Measurements from ENCODE around the gene FUT2. TPM values are rescaled to one million over a fixed set of nuclear protein-coding genes. Genes with fewer than 3 reads are reported as not detected.

FUT2 gene
- total RNA-seq, result under 1 TPM in 1 of 4 donors, not detected in 3; 0.44 TPM

DNA sequence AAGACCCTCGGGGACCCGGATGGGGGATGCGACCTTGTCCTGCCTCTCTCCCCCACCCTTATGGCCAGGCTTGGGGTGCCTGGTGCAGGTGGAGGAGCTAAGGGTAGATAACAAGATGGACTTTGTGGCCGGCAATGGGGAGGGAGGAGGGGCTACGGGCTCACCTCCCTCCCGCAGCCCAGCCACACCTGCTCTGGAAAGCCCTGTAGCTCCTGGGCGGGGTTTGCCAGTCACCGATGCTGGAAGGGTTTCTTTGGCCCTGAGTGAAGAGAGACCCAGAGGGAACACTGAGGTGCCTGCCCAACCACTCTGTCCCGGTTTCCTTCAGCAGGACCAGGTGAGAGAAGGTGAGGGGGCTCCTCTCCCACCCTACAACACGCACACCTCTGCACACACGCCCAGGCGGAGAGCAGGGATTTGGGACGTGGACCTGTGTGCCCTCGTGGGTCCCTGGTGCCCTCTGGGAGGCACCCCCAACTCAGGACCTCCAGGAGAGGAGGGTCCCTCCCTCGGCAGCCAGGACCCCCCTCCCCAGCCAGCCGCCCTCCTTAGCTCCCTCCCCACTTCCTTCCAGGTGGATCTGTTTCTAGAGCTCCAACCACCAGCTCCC is at the start of gene FUT2:
Gene FUT2 (plus strand): TSS at position 229 of the 610 bp plus-strand sequence. CDS start 6,986 bp downstream, outside the sequence.
- Histone ChIP-seq H3K27me3 (peaks cover 0 to 21% of the 10 kb centered on the region in 2 donors), H3K9me3 (no peaks in the 10 kb centered on the region), H3K4me3 (peak within 1 kb of the TSS in 3 of 4 donors; percentile 4 to 20 (median 17)), H3K4me1 (peaks cover 0 to 12% (median 2%) of the 10 kb centered on the region in 4 donors), H3K36me3 (peaks cover 0 to 14% (median 0%) of the 10 kb centered on the region in 3 donors), H3K27ac (peak within 1 kb of the TSS in 1 of 4 donors; percentile 68)
- WGBS, 2 donors, result 42 to 45% methylated on average over 13 to 16 of the region's 16 CpGs
- DNase-seq (ENCODE audit: low spot score in 2 of 2), result no peak
- no peak for TF ChIP-seq EP300 (IDR thresholded peaks at IDR 0.05)
- TF ChIP-seq, protein P1, sequence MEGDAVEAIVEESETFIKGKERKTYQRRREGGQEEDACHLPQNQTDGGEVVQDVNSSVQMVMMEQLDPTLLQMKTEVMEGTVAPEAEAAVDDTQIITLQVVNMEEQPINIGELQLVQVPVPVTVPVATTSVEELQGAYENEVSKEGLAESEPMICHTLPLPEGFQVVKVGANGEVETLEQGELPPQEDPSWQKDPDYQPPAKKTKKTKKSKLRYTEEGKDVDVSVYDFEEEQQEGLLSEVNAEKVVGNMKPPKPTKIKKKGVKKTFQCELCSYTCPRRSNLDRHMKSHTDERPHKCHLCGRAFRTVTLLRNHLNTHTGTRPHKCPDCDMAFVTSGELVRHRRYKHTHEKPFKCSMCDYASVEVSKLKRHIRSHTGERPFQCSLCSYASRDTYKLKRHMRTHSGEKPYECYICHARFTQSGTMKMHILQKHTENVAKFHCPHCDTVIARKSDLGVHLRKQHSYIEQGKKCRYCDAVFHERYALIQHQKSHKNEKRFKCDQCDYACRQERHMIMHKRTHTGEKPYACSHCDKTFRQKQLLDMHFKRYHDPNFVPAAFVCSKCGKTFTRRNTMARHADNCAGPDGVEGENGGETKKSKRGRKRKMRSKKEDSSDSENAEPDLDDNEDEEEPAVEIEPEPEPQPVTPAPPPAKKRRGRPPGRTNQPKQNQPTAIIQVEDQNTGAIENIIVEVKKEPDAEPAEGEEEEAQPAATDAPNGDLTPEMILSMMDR (IDR thresholded peaks at IDR 0.05), result no peak
- TF ChIP-seq POLR2A (IDR thresholded peaks at IDR 0.05), result no peak

DNA sequence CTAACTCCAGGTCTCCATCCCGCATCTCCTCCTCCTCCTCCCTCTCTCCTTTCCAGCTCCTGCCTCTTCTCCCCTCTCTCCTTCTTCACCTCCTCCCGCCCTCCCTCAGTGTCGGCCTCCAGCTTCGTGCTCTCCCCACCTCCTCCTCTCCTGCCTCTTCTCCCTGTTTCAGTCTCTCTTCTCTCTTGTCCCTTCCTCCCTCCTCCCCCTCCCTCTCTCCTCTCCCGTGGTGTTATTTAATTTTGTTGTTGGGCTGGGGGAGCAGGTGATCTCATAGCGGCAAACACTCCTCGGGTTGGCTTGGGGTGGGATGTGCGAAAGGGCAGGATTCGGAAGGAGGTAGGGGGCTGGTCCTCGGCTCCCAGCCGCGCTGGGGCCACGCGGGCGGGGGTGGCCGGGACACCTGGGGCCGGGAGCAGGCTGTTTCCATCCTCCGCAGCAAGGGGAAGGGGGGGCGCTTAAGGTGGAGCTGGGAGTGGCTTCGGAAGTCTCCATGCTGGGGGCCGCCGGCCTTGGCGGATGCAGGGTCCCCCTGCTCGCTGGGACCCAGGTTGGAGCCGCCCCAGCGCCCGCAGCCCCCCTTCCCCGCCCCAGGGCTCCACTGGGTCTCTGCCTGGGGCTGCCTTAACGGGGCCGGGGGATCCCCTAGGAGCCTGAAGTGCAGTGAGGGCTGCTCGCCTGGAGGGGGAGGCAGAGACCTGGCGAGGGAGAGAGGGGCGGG is 49.6 kb upstream of the FUT2 start, which contains the start of gene CA11:
Gene CA11 (minus strand): TSS at position 187 of the 721 bp plus-strand sequence. CDS start 555 bp downstream, outside the sequence.
- TF ChIP-seq, protein P1 (IDR thresholded peaks at IDR 0.05), result peak; percentile 94 to 96 (median 94)
- TF ChIP-seq EP300 (IDR thresholded peaks at IDR 0.05), result peak; percentile 72 to 77
- TF ChIP-seq POLR2A (IDR thresholded peaks at IDR 0.05), result peak in 1 of 2 donors; percentile 50
- no peaks in the 10 kb centered on the region for H3K36me3 ChIP-seq
- no peaks in the 10 kb centered on the region for H3K27me3 ChIP-seq
- peak within 1 kb of the TSS; percentile 59 to 67 (median 66) for H3K4me3 ChIP-seq
- DNase-seq (ENCODE audit: low spot score in 2 of 2), result peak; percentile 73 to 86
- 0 to 1% methylated on average over 24 to 29 of the region's 33 CpGs for WGBS, 2 donors
- H3K27ac ChIP-seq, result peak within 1 kb of the TSS; percentile 86 to 96 (median 91)
- peaks cover 0 to 27% (median 10%) of the 10 kb centered on the region in 4 donors for H3K4me1 ChIP-seq
- H3K9me3 ChIP-seq, result no peaks in the 10 kb centered on the region

GRCh38 chr19:48646722-48647216 is 49.0 kb upstream of the FUT2 start:
- no peak for TF ChIP-seq EP300 (IDR thresholded peaks at IDR 0.05)
- TF ChIP-seq POLR2A (IDR thresholded peaks at IDR 0.05), result no peak
- TF ChIP-seq, protein P1 (IDR thresholded peaks at IDR 0.05), result no peak

GRCh38 chr19:48648134-48648533 is 47.6 kb upstream of the FUT2 start:
- no peak overlapping the region for H3K4me3 ChIP-seq
- no peaks in the 10 kb centered on the region for H3K36me3 ChIP-seq
- DNase-seq (ENCODE audit: low spot score in 2 of 2), result no peak
- peaks cover 0 to 27% (median 10%) of the 10 kb centered on the region in 4 donors for H3K4me1 ChIP-seq
- H3K27ac ChIP-seq, result no peak overlapping the region
- TF ChIP-seq, protein P1 (IDR thresholded peaks at IDR 0.05), result no peak
- TF ChIP-seq EP300 (IDR thresholded peaks at IDR 0.05) (no peak), POLR2A (IDR thresholded peaks at IDR 0.05) (no peak)
- H3K9me3 ChIP-seq, result no peaks in the 10 kb centered on the region
- H3K27me3 ChIP-seq, result no peaks in the 10 kb centered on the region
- WGBS, 2 donors, result 68 to 75% methylated on average over 2 of the region's 2 CpGs

More at GRCh38 chr19:48646722-48647216, 49.0 kb upstream of the FUT2 start:
- H3K36me3 ChIP-seq, result no peaks in the 10 kb centered on the region
- H3K9me3 ChIP-seq, result no peaks in the 10 kb centered on the region
- DNase-seq (ENCODE audit: low spot score in 2 of 2), result no peak
- peak overlapping the region; percentile 59 to 67 (median 66) for H3K4me3 ChIP-seq
- peak overlapping the region; percentile 86 to 96 (median 91) for H3K27ac ChIP-seq
- peaks cover 0 to 27% (median 10%) of the 10 kb centered on the region in 4 donors for H3K4me1 ChIP-seq
- H3K27me3 ChIP-seq, result no peaks in the 10 kb centered on the region
- WGBS, 2 donors, result 9 to 11% methylated on average over 10 of the region's 10 CpGs
